IPS DF 6.9 (cell line): ENCODE measurements around the gene EPN2.
"Not testable (repeated sequence)": the region's sequence is repeated elsewhere in the genome, so short reads cannot be mapped to it uniquely, and the experiment has no call there.

Experiments
- DNase-seq: peaks from one replicate; pipeline ENCODE4 v3.0.0-alpha.2; 2013; ENCODE audit warnings: low read depth, low spot score
- H3K27ac ChIP-seq: one replicate; pipeline ENCODE4 v1.5.1; 2013; ENCODE audit warnings: low read length, control low read depth
- H3K27me3 ChIP-seq: 2 replicates; pipeline ENCODE4 v1.6.1; 2013; ENCODE audit warnings: mild to moderate bottlenecking, low read length; ENCODE audit not compliant: control insufficient read depth, insufficient read depth
- H3K36me3 ChIP-seq: 2 replicates; pipeline ENCODE4 v1.6.1; 2013; ENCODE audit warnings: low read length; ENCODE audit not compliant: control insufficient read depth, insufficient read depth
- H3K4me1 ChIP-seq: 2 replicates; pipeline ENCODE4 v1.6.1; 2013; ENCODE audit warnings: low read length; ENCODE audit not compliant: control insufficient read depth, insufficient read depth
- H3K4me3 ChIP-seq: 2 replicates; pipeline ENCODE4 v1.5.1; 2013; ENCODE audit warnings: mild to moderate bottlenecking, low read length
- H3K9me3 ChIP-seq: 2 replicates; pipeline ENCODE4 v1.6.1; 2013; ENCODE audit warnings: low read length, inconsistent platforms; ENCODE audit not compliant: control insufficient read depth, insufficient read depth
- WGBS: extraction: QIAGEN DNeasy Blood & Tissue Kit; methylation state at CpG from one replicate; pipeline ENCODE4 v1.1.7; 2013; ENCODE audit warnings: mixed read lengths, missing lambda C conversion rate; ENCODE audit not compliant: insufficient read length, insufficient coverage; 5-methylcytosine and 5-hydroxymethylcytosine counted together

The EPN2 gene

GRCh38 chr17:19218914-19219313, 18.3 kb upstream of the EPN2 start:
- not testable (repeated sequence) for H3K36me3 ChIP-seq, DNase-seq, H3K27me3 ChIP-seq, H3K4me1 ChIP-seq, H3K4me3 ChIP-seq, H3K27ac ChIP-seq, H3K9me3 ChIP-seq
- no CpG with 5 or more reads among the region's 2 CpGs for WGBS

- H3K9me3 ChIP-seq, H3K27me3 ChIP-seq, H3K27ac ChIP-seq, DNase-seq, H3K4me3 ChIP-seq, H3K4me1 ChIP-seq, H3K36me3 ChIP-seq: not testable (repeated sequence)
- WGBS, result no CpG with 5 or more reads among the region's 11 CpGs
Measured at GRCh38 chr17:19219384-19219783, 17.8 kb upstream of the EPN2 start.

GRCh38 chr17:19220195-19220594, 17.0 kb upstream of the EPN2 start:
- not testable (repeated sequence) for H3K27me3 ChIP-seq, DNase-seq, H3K4me3 ChIP-seq, H3K9me3 ChIP-seq, H3K27ac ChIP-seq, H3K4me1 ChIP-seq, H3K36me3 ChIP-seq
- no CpG with 5 or more reads among the region's 8 CpGs for WGBS

GRCh38 chr17:19226610-19227588, 10.3 kb upstream of the EPN2 start:
- H3K27ac ChIP-seq, DNase-seq, H3K36me3 ChIP-seq, H3K4me3 ChIP-seq, H3K9me3 ChIP-seq, H3K4me1 ChIP-seq, H3K27me3 ChIP-seq: not testable (repeated sequence)
- WGBS, result no CpG with 5 or more reads among the region's 12 CpGs

GRCh38 chr17:19234676-19235075, 2.5 kb upstream of the EPN2 start:
- not testable (repeated sequence) for H3K4me3 ChIP-seq, H3K27me3 ChIP-seq, DNase-seq, H3K4me1 ChIP-seq, H3K27ac ChIP-seq, H3K9me3 ChIP-seq, H3K36me3 ChIP-seq
- WGBS, result no CpG with 5 or more reads among the region's 6 CpGs

- not testable (repeated sequence) for DNase-seq, H3K27me3 ChIP-seq, H3K4me1 ChIP-seq, H3K36me3 ChIP-seq, H3K4me3 ChIP-seq, H3K27ac ChIP-seq, H3K9me3 ChIP-seq
- no CpG with 5 or more reads among the region's 32 CpGs for WGBS
Measured at GRCh38 chr17:19236351-19237138, 621 bp upstream of the EPN2 start.

- no peak for DNase-seq
- no peaks in the 10 kb centered on the region for H3K9me3 ChIP-seq
- H3K4me1 ChIP-seq, result no peaks in the 10 kb centered on the region
- H3K27ac ChIP-seq, result no peak overlapping the region
- H3K4me3 ChIP-seq, result peak overlapping the region; percentile 100
- H3K36me3 ChIP-seq, result no peaks in the 10 kb centered on the region
- no CpG with 5 or more reads among the region's 60 CpGs for WGBS
- H3K27me3 ChIP-seq, result no peaks in the 10 kb centered on the region
Measured at GRCh38 chr17:19237389-19238166, 412 bp downstream of the EPN2 start.

GRCh38 chr17:19238167-19238505, 970 bp downstream of the EPN2 start:
- no peak overlapping the region for H3K27ac ChIP-seq

GRCh38 chr17:19239544-19239943, 2.4 kb downstream of the EPN2 start:
- no CpG with 5 or more reads among the region's 6 CpGs for WGBS
- Histone ChIP-seq H3K27me3 (no peaks in the 10 kb centered on the region), H3K4me1 (no peaks in the 10 kb centered on the region), H3K27ac (no peak overlapping the region), H3K36me3 (no peaks in the 10 kb centered on the region), H3K4me3 (no peak overlapping the region), H3K9me3 (no peaks in the 10 kb centered on the region)
- no peak for DNase-seq

More at GRCh38 chr17:19238167-19238505, 970 bp downstream of the EPN2 start:
- Histone ChIP-seq H3K9me3 (no peaks in the 10 kb centered on the region), H3K4me3 (peak overlapping the region; percentile 100), H3K27me3 (no peaks in the 10 kb centered on the region), H3K36me3 (no peaks in the 10 kb centered on the region), H3K4me1 (no peaks in the 10 kb centered on the region)
- no CpG with 5 or more reads among the region's 21 CpGs for WGBS
- no peak for DNase-seq

GRCh38 chr17:19242323-19242722, 5.2 kb downstream of the EPN2 start:
- H3K36me3 ChIP-seq, result no peaks in the 10 kb centered on the region
- no CpG with 5 or more reads among the region's 2 CpGs for WGBS
- H3K27ac ChIP-seq, result no peak overlapping the region
- H3K9me3 ChIP-seq, result no peaks in the 10 kb centered on the region
- no peak for DNase-seq
- H3K4me3 ChIP-seq, result no peak overlapping the region
- no peaks in the 10 kb centered on the region for H3K27me3 ChIP-seq
- H3K4me1 ChIP-seq, result peaks cover under 1% of the 10 kb centered on the region
